SU-DHL-6 (cell line): Measurements from ENCODE around the gene COL23A1.

Experiments used
- EZH2phosphoT487 ChIP-seq: fragments of 200-600 bp; sonication (generic), shearing (Covaris generic); conservative IDR thresholded peaks from 2 replicates; pipeline ENCODE4 v1.6.1; 2018; ENCODE audit warnings: mild to moderate bottlenecking, antibody characterized with exemption, low read length, moderate library complexity, mixed read lengths
- TF ChIP-seq, protein P1 (sequence below): fragments of 200-600 bp; sonication (generic); IDR thresholded peaks from one replicate; pipeline ENCODE4 v1.5.1; 2017; ENCODE audit warnings: antibody characterized with exemption, mild to moderate bottlenecking, low read length, moderate library complexity; ENCODE audit not compliant: insufficient read depth, poor library complexity, severe bottlenecking

DNA sequence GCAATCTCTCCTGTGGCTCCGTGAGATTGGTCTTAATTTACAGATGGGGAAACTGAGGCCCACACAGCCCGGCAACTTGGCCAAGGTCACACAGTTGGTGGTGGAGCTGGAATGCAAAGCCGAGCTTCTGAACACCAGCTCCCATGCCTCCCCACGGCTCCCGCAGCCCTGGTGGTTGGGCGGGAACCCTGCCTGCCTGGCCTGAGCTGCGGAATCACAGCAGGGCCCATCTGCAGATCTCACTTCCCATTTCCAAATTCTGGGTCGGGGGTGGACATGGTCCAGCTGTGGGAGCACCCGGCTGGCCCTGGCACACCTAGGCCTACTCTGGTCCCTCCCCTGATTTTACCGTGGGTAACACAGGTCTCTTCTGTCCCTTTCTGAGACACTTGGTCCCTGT lies 322.3 kb downstream of the COL23A1 start:
- TF ChIP-seq, protein P1, sequence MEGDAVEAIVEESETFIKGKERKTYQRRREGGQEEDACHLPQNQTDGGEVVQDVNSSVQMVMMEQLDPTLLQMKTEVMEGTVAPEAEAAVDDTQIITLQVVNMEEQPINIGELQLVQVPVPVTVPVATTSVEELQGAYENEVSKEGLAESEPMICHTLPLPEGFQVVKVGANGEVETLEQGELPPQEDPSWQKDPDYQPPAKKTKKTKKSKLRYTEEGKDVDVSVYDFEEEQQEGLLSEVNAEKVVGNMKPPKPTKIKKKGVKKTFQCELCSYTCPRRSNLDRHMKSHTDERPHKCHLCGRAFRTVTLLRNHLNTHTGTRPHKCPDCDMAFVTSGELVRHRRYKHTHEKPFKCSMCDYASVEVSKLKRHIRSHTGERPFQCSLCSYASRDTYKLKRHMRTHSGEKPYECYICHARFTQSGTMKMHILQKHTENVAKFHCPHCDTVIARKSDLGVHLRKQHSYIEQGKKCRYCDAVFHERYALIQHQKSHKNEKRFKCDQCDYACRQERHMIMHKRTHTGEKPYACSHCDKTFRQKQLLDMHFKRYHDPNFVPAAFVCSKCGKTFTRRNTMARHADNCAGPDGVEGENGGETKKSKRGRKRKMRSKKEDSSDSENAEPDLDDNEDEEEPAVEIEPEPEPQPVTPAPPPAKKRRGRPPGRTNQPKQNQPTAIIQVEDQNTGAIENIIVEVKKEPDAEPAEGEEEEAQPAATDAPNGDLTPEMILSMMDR = no peak
- no peak for TF ChIP-seq EZH2phosphoT487
